K562 (cell line): ENCODE measurements around the gene MRPS30. TPM values are rescaled to one million over a fixed set of nuclear protein-coding genes. Genes with fewer than 3 reads are reported as not detected.
A peak's percentile ranks its signal among the peaks of the same experiment; 100 is the strongest.

Experiments used
- ARHGAP35 ChIP-seq: fragments of 450-650 bp; IDR thresholded peaks from 2 replicates; pipeline ENCODE4 v1.6.1; 2018; ENCODE audit not compliant: partially characterized antibody
- ATF4 ChIP-seq: fragments of 450-650 bp; formaldehyde crosslinking; IDR thresholded peaks from 2 replicates; pipeline ENCODE4 v1.4.0; 2022; ENCODE audit warnings: mild to moderate bottlenecking, moderate library complexity
- CBFA2T3 ChIP-seq: fragments of 450-650 bp; IDR thresholded peaks from 2 replicates; pipeline ENCODE4 v1.6.1; 2017
- E2F6 ChIP-seq, 2 experiments: IDR thresholded peaks; 2 replicates each; pipeline ENCODE4 v1.6.1; 2011; ENCODE audit warnings: borderline replicate concordance in 1 of 2, control low read depth in 1 of 2, low read depth in 1 of 2, low read length in 1 of 2, mild to moderate bottlenecking in 1 of 2, mixed read lengths in 1 of 2, moderate library complexity in 1 of 2; ENCODE audit not compliant: insufficient read depth in 1 of 2, insufficient read length in 1 of 2, poor library complexity in 1 of 2, severe bottlenecking in 1 of 2; ENCODE audit errors: extremely low read depth in 1 of 2
- ETS2 ChIP-seq: IDR thresholded peaks from 2 replicates; pipeline ENCODE4 v1.6.1; 2016; ENCODE audit warnings: borderline replicate concordance, missing genetic modification characterization, mild to moderate bottlenecking, moderate library complexity, missing compliant biosample characterization; ENCODE audit not compliant: poor library complexity, severe bottlenecking
- FOXO4 ChIP-seq: fragments of 450-650 bp; formaldehyde crosslinking; IDR thresholded peaks from 2 replicates; pipeline ENCODE4 v1.4.0; 2020; ENCODE audit warnings: mild to moderate bottlenecking, moderate library complexity
- FOXP4 ChIP-seq: sonication (generic); formaldehyde crosslinking; IDR thresholded peaks from 2 replicates; pipeline ENCODE4 v1.8.0; 2022; ENCODE audit warnings: mild to moderate bottlenecking, missing genetic modification reagents, borderline replicate concordance
- HDGF ChIP-seq: fragments of 450-650 bp; IDR thresholded peaks from 2 replicates; pipeline ENCODE4 v1.6.1; 2016
- MCM3 ChIP-seq: fragments of 450-650 bp; IDR thresholded peaks from 2 replicates; pipeline ENCODE4 v1.6.1; 2016
- NFE2L1 ChIP-seq: fragments of 450-650 bp; IDR thresholded peaks from 2 replicates; pipeline ENCODE4 v1.6.1; 2016; ENCODE audit warnings: missing genetic modification characterization, low read depth, mild to moderate bottlenecking, missing compliant biosample characterization, moderate library complexity, borderline replicate concordance
- SNRNP70 ChIP-seq: fragments of 200-400 bp; formaldehyde crosslinking; optimal IDR thresholded peaks from 2 replicates; pipeline ENCODE3; 2017; ENCODE audit warnings: low read depth, low read length
- STAT6 ChIP-seq: sonication (generic); formaldehyde crosslinking; IDR thresholded peaks from 2 replicates; pipeline ENCODE4 v1.8.1; 2023; ENCODE audit warnings: mild to moderate bottlenecking, missing genetic modification reagents
- TRIM24 ChIP-seq, 2 experiments: fragments of 450-650 bp; IDR thresholded peaks; 2 replicates each; pipeline ENCODE4 v1.6.1; 2016
- ZNF253 ChIP-seq: fragments of 250-450 bp; sonication (Bioruptor Pico); conservative IDR thresholded peaks from 2 replicates; pipeline ENCODE4 v1.6.1; 2021; ENCODE audit warnings: mild to moderate bottlenecking
- ZNF398 ChIP-seq: fragments of 250-450 bp; sonication (Bioruptor Pico); IDR thresholded peaks from 2 replicates; pipeline ENCODE4 v1.8.0; 2021; ENCODE audit warnings: moderate library complexity, mild to moderate bottlenecking, inconsistent platforms
- ZNF561 ChIP-seq: fragments of 450-650 bp; formaldehyde crosslinking; conservative IDR thresholded peaks from 2 replicates; pipeline ENCODE4 v1.4.0; 2020; ENCODE audit warnings: mild to moderate bottlenecking, moderate library complexity
- ZNF584 ChIP-seq: fragments of 200-800 bp; sonication (Bioruptor generic); IDR thresholded peaks from 2 replicates; pipeline ENCODE4 v1.6.1; 2016; ENCODE audit warnings: low read depth, mild to moderate bottlenecking, missing genetic modification characterization, missing compliant biosample characterization
- polyA plus RNA-seq, 8 experiments: library from polyadenylated mRNA; depleted of rRNA in 4 of 8; stranded (reverse) in 5 of 8; unstranded in 3 of 8; fragments of >200 nt; fragmentation: Nextera tagmentation in 2 of 8; fragmentation: Illumina TruSeq in 1 of 8; extraction: Ambion mirVana in 2 of 8; extraction: Trizol in 1 of 8; gene quantifications; 2 replicates each; pipeline versions ENCODE4 v1.2.1 to v1.2.3, GENCODE V29; 2011 to 2014; ENCODE audit warnings: inconsistent platforms in 1 of 8, missing spikeins in 1 of 8
- total RNA-seq, 7 experiments: library from RNA; depleted of rRNA in 6 of 7; stranded (reverse); fragments of >200 nt in 6 of 7; fragmentation: Illumina TruSeq in 2 of 7; extraction: Trizol in 2 of 7; gene quantifications; 2 replicates each; pipeline versions ENCODE4 v1.2.1 to v1.2.3, GENCODE V29; 2011 to 2021; ENCODE audit warnings: low replicate concordance in 1 of 7

The MRPS30 gene
- total and polyA plus RNA-seq, 9 of the 15 experiments (the other 6 are each of a cell fraction or from before 2014, with no cell fraction given) = 24.3 to 145 (median 114) TPM

- TF ChIP-seq ZNF398 (CRISPR knock-in tag) (no peak), E2F6 (IDR thresholded peaks at IDR 0.05; ENCODE audit: borderline replicate concordance in 1 of 2, extremely low read depth in 1 of 2, insufficient read depth in 1 of 2, insufficient read length in 1 of 2, low read depth in 1 of 2, low read length in 1 of 2, poor library complexity in 1 of 2, severe bottlenecking in 1 of 2) (peak in 1 of 2 experiments; percentile 24), ZNF584 (CRISPR knock-in tag) (no peak), ARHGAP35 (no peak), HDGF (no peak), FOXO4 (no peak), ETS2 (tag) (no peak), NFE2L1 (tag) (no peak), MCM3 (no peak), SNRNP70 (no peak), TRIM24 (IDR thresholded peaks at IDR 0.05) (no peak), CBFA2T3 (no peak), ATF4 (CRISPR knock-in tag) (no peak), ZNF253 (CRISPR knock-in tag) (no peak), FOXP4 (CRISPR knock-in tag) (no peak), ZNF561 (CRISPR knock-in tag) (no peak), STAT6 (CRISPR knock-in tag) (no peak)
Observed at GRCh38 chr5:44809215-44809955, 638 bp downstream of the MRPS30 start (continued).
